DOHH2 (cell line): ENCODE data around the gene TUBB6.

Experiments used
- H3F3A ChIP-seq: fragments of 200-600 bp; sonication (generic), shearing (Covaris generic); 2 replicates; pipeline ENCODE4 v1.6.0; 2016; ENCODE audit warnings: antibody characterized with exemption, mild to moderate bottlenecking; ENCODE audit not compliant: control insufficient read depth, insufficient read depth
- H3K27ac ChIP-seq: fragments of 200-600 bp; sonication (generic); 2 replicates; pipeline ENCODE4 v1.5.1; 2014; ENCODE audit warnings: low read depth, mild to moderate bottlenecking, low read length, moderate library complexity
- H3K27me3 ChIP-seq: fragments of 200-600 bp; sonication (generic); 2 replicates; pipeline ENCODE4 v1.6.1; 2014; ENCODE audit warnings: mild to moderate bottlenecking, low read length, mixed read lengths; ENCODE audit not compliant: control insufficient read depth
- H3K36me3 ChIP-seq: fragments of 200-600 bp; sonication (generic); 2 replicates; pipeline ENCODE4 v1.6.1; 2014; ENCODE audit warnings: mild to moderate bottlenecking, low read length, moderate library complexity, mixed read lengths; ENCODE audit not compliant: control insufficient read depth
- H3K4me1 ChIP-seq: fragments of 200-600 bp; sonication (generic); 2 replicates; pipeline ENCODE4 v1.6.1; 2014; ENCODE audit warnings: mild to moderate bottlenecking, low read length, mixed read lengths; ENCODE audit not compliant: control insufficient read depth
- H3K4me2 ChIP-seq: fragments of 200-600 bp; sonication (generic); 2 replicates; pipeline ENCODE4 v1.6.0; 2014; ENCODE audit warnings: mild to moderate bottlenecking, low read length, moderate library complexity
- H3K4me3 ChIP-seq: fragments of 200-600 bp; sonication (generic); 2 replicates; pipeline ENCODE4 v1.5.1; 2014; ENCODE audit warnings: mild to moderate bottlenecking, low read length, mixed read lengths
- H3K79me2 ChIP-seq: fragments of 200-600 bp; sonication (generic); 2 replicates; pipeline ENCODE4 v1.6.1; 2014; ENCODE audit warnings: mild to moderate bottlenecking, low read length, mixed read lengths; ENCODE audit not compliant: control insufficient read depth
- H3K9me2 ChIP-seq: fragments of 200-600 bp; sonication (generic); replicated peaks from 2 replicates; pipeline ENCODE4 v1.6.1; 2014; ENCODE audit warnings: mild to moderate bottlenecking, low read length, mixed read lengths; ENCODE audit not compliant: control insufficient read depth
- H3K9me3 ChIP-seq: fragments of 200-600 bp; sonication (generic); 2 replicates; pipeline ENCODE4 v1.6.1; 2014; ENCODE audit warnings: antibody characterized with exemption, low read length, mixed read lengths; ENCODE audit not compliant: control insufficient read depth, insufficient read depth
- H4K20me1 ChIP-seq: fragments of 200-600 bp; sonication (generic); 2 replicates; pipeline ENCODE4 v1.6.0; 2014; ENCODE audit warnings: low read depth, mild to moderate bottlenecking, antibody characterized with exemption, low read length, moderate library complexity; ENCODE audit not compliant: control insufficient read depth, insufficient read depth
- CTCF ChIP-seq: fragments of 200-600 bp; sonication (generic); IDR thresholded peaks from one replicate; pipeline ENCODE4 v1.5.1; 2014; ENCODE audit warnings: antibody characterized with exemption, mild to moderate bottlenecking, low read depth, low read length; ENCODE audit not compliant: poor library complexity, severe bottlenecking
- EZH2phosphoT487 ChIP-seq: fragments of 200-600 bp; sonication (generic); IDR thresholded peaks from 2 replicates; pipeline ENCODE4 v1.6.1; 2017; ENCODE audit warnings: borderline replicate concordance, mild to moderate bottlenecking, antibody characterized with exemption, low read length, moderate library complexity, mixed read lengths

The TUBB6 gene

DNA sequence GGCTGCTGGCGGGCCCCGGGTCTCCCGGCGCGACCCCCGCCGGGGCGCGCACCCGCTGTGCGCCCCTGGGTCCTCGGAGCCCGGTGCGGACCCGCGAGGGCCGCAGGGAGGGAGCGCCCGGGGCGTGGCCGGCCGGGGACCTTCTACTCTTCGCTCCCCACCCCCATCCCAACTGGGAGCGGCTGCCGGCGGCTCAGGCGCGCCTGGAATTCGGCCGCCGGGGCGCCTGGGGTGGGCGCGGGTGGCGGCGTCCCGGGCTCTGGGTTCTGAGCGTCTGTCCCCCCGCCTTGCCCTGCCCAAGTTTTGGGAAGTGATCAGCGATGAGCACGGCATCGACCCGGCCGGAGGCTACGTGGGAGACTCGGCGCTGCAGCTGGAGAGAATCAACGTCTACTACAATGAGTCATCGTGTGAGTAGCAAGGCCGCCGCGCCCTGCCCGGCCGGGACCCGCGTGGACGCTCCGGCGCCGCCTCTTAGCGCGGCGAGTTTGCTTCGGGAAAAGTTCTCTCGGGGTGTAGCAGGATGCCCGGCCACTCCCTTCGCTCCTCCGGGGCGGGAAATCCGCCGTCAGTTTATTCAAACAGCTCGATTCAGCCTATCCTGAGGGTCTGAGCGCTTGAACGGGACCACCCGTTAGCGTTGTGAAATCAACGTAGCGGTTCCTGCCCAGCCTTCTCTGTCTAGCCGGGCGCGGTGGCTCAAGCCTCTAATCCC is 502 bp downstream of the TUBB6 start:
- H3K79me2 ChIP-seq: no peaks in the 10 kb centered on the region
- H3K36me3 ChIP-seq: no peaks in the 10 kb centered on the region
- no peak overlapping the region for H3K4me3 ChIP-seq
- TF ChIP-seq CTCF: no peak
- no peak for TF ChIP-seq EZH2phosphoT487
- H4K20me1 ChIP-seq: no peaks in the 10 kb centered on the region
- peaks cover 11% of the 10 kb centered on the region; the same call in 1 of the 2 replicates for H3K9me3 ChIP-seq
- no peaks in the 10 kb centered on the region for H3F3A ChIP-seq
- H3K4me2 ChIP-seq: no peak overlapping the region
- no peak overlapping the region for H3K27ac ChIP-seq
- H3K4me1 ChIP-seq: no peaks in the 10 kb centered on the region
- peaks cover 3% of the 10 kb centered on the region; the same call in 1 of the 2 replicates for H3K27me3 ChIP-seq
- H3K9me2 ChIP-seq: no peaks in the 10 kb centered on the region

- Histone ChIP-seq H3K79me2 (no peaks in the 10 kb centered on the region), H3K4me3 (no peak overlapping the region), H3K4me1 (0 out of 2 replicates have a peak, but pooled peaks cover 3% of the 10 kb centered on the region), H3K27ac (no peak overlapping the region), H3K27me3 (peaks cover 3% of the 10 kb centered on the region; the same call in 1 of the 2 replicates), H3K4me2 (no peak overlapping the region), H3F3A (no peaks in the 10 kb centered on the region), H3K9me2 (no peaks in the 10 kb centered on the region), H3K9me3 (peaks cover 13% of the 10 kb centered on the region; the same call in 1 of the 2 replicates), H3K36me3 (no peaks in the 10 kb centered on the region), H4K20me1 (no peaks in the 10 kb centered on the region)
- TF ChIP-seq EZH2phosphoT487 (no peak), CTCF (no peak)
Observed at GRCh38 chr18:12309683-12310198, 1.7 kb downstream of the TUBB6 start.

GRCh38 chr18:12310762-12311161 is 2.7 kb downstream of the TUBB6 start:
- Histone ChIP-seq H3K4me1 (0 out of 2 replicates have a peak, but pooled peaks cover 3% of the 10 kb centered on the region), H3K4me2 (no peak overlapping the region), H3K36me3 (no peaks in the 10 kb centered on the region), H3K4me3 (no peak overlapping the region), H3K27me3 (peaks cover 3% of the 10 kb centered on the region; the same call in 1 of the 2 replicates), H4K20me1 (no peaks in the 10 kb centered on the region), H3K79me2 (no peaks in the 10 kb centered on the region), H3F3A (no peaks in the 10 kb centered on the region), H3K9me3 (peaks cover 13% of the 10 kb centered on the region; the same call in 1 of the 2 replicates), H3K9me2 (no peaks in the 10 kb centered on the region), H3K27ac (no peak overlapping the region)
- no peak for TF ChIP-seq CTCF
- no peak for TF ChIP-seq EZH2phosphoT487
